GM21360 (cell line): ENCODE measurements around the gene SYT17.

ENCODE experiments used
- ATAC-seq: cut with Tn5 transposase; IDR thresholded peaks from one replicate; pipeline ENCODE4 v1.9.1; 2021; ENCODE audit warnings: mild to moderate bottlenecking, moderate library complexity; ENCODE audit not compliant: unreplicated experiment

SYT17 gene

DNA sequence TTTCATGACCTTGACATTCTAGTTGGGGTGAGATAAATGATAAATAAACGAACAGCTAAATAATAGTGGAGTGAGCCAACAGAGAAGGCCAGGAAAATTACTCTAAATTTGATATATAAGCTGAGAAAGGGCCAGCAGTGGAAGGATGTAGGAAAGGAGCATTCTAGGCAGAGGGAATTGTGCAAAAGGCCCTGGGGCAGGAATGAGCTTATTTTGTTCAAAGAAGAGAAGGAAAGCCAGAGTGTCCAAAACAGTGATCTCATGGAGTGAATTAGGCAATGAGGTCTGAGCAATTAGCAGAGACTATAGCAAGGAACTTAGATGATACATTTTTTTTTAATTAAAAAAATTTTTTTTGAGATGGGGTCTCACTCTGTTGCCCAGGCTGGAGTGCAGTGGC is 74.1 kb downstream of the SYT17 start:
- no peak for ATAC-seq

GRCh38 chr16:19242987-19243575 is 75.0 kb downstream of the SYT17 start:
- ATAC-seq = no peak

- ATAC-seq = no peak
These were observed 77.4 kb downstream of the SYT17 start for GRCh38 chr16:19245326-19245925.

DNA sequence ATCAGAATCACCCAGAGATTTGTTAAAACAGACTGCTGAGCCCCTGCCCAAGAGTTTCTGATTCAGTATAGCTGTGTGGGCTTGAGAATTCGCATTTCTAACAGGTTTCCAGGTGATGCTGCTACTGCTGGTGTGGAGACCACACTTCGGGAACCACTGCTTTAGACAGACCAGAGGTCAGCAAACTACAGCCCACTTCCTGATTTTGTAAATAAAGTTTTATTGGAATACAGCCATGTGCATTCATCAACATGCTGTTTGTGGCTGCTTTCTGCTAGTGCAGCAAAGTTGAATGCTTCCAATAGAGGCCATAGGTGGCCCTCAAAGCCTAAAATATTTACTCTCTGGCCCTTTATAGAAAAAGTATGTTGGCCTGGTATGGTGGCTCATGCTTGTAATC is 84.9 kb downstream of the SYT17 start:
- ATAC-seq = no peak

DNA sequence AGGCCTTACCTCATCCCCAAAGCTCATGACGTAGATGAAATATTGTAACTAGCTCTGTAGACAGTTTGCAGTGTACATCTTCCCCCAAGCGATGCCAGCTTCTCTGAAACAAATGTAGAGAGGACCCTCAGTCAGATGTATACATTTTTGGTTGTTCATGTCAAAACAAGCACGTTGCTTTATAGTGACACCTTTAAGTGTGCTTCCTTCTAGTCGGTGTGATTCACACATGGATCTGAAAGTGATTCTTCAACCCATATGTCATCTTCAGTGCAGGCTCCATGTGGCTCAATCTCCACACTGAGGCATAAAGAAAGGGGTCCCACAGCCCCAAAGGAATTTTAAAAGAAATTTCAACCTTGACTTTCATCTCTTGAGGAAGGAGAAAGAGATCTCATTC is 86.6 kb downstream of the SYT17 start:
- no peak for ATAC-seq

DNA sequence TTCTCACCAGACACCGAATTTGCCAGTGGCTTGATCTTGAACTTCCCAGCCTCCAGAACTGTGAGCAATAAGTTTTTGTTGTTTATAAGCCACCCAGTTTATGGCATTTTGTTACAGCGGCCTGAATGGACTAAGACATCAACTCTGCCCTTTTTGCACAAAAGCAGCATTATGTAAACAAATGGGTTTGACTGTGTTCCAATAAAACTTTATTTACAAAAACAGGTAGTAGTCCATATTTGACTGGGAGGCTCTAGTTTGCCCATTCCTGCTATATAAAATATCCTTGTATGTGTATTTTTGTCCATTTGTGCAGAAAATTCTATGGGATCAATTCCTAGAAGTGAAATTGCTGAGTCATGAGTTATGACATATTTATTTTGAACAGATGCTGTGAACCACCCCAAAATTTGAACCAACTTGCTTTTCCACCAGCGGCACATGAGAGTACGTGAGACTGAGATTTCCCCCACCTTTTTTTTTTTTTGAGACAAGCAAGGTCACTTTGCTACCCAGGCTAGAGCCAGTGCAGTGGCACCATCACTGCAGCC is 96.2 kb downstream of the SYT17 start:
- no peak for ATAC-seq

GRCh38 chr16:19265380-19265930 is 97.4 kb downstream of the SYT17 start:
- no peak for ATAC-seq

- ATAC-seq = no peak
These were observed 98.7 kb downstream of the SYT17 start for GRCh38 chr16:19266774-19267173.

- ATAC-seq = no peak
These were observed 101.1 kb downstream of the SYT17 start for GRCh38 chr16:19269098-19269497.

DNA sequence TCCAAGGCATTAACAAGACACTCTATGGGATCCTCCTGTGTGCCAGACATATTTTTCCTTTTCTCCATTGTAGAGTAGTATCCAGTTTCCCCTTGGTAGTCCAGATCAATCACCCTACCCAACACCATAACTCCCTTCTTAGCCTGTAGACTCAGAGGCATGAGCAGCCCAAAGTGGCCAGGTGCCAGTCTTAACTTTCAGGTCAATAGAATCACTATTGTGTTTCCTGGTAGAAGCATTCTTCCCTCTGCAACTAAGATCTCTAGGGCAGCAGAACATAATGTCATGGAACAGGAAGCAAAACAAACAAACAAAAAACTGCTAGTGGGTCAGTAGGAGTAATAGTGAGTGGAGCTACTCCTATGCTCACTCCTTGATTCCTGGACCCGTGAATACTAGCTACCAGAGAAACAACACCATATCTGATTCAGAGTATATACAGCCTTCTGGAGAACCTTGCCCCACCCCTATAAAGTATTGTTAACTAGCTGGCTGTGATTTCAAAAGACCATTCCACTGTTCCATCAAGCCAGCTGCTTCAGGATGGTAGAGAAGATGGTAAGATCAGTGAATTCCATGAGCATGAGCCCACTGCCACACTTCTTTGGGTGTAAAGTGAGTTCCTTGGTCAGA is 106.2 kb downstream of the SYT17 start:
- ATAC-seq = no peak

DNA sequence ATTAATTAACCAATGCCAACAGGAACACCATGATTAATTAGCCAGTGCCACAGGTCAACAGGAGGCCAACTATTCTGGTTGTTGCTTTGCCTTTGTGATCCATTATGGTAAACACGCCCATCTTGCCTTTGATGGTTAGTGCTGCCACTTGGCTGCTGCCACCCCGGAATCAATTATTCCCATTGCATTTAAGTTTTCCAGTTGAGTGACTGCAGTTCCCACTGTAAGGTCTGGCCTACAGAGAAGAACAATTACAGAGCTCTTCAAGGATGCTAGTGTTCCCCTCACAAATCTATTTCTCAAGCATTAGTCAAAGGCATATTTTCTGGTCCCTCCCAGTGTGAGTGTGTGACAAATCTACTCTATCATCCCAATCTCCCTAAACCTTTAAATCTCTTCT is 110.4 kb downstream of the SYT17 start:
- ATAC-seq = no peak

- no peak for ATAC-seq
These were observed 113.2 kb downstream of the SYT17 start for GRCh38 chr16:19281246-19281645.

GRCh38 chr16:19282101-19282500 is 114.1 kb downstream of the SYT17 start:
- no peak for ATAC-seq

GRCh38 chr16:19283637-19284036 is 115.6 kb downstream of the SYT17 start:
- no peak for ATAC-seq

DNA sequence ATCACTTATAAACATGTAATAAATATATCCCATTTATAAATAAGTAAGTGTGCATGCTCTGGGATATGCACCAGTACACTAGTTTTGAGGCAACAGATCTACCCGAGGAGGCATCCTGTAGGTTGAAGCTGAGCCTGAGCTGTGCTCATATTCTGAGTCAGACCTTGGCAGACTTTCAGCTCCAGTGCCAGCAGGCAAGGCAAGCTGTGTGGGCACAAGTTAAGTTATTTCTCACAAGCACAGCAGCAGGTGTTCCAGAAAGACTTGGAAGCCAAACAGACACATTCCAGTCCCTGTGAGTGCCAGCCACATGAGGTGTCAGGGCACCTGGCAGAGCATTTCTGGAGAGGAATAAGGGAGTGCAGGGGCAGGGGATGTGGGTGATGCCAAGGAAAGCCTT is 116.2 kb downstream of the SYT17 start:
- no peak for ATAC-seq

DNA sequence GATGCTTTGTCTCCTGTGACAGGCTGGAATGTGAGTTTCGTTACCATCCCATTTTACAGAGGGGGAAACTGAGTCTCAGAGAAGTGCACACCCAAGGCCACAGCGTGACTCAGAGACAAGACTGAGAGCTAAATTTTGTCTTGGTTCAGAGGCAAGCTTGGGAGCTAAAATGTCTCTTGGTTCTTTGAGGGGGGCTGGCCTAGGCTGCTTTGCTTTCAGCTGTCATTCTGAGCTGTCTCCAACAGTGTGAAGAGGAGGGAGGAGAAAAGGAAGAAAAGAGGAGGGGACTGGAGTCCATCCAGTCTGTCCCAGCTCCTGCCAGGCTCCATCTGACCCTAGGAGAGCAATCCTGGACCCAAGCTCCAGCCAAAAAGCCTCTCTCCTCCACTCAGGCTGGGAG is 117.4 kb downstream of the SYT17 start, which contains the start of gene CLEC19A:
TSS of gene CLEC19A (plus strand) at position 301 of the 400 bp plus-strand sequence. CDS start 121 bp downstream, outside the sequence.
- ATAC-seq = no peak

DNA sequence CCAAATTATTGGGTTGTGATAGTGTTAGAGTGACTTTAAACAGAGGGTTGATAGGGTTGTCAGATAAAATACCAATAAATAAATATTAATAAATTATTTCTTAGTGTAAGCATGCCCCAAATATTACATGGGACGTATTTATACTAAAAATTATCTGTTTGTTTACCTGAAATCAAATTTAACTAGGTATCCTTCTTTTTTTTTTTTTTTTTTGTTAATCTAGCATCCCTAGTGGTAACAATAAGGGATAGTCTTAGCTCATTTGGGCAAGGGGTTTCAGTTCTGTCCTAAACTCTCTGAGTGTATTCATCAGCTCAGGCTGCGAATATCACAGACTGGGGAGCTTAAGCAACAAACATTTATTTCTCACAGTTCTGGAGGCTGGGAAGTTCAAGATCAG is 118.8 kb downstream of the SYT17 start:
- no peak for ATAC-seq

- no peak for ATAC-seq
These were observed 119.2 kb downstream of the SYT17 start for GRCh38 chr16:19287241-19287640.

GRCh38 chr16:19288872-19289799 is 121.1 kb downstream of the SYT17 start:
- ATAC-seq = no peak

DNA sequence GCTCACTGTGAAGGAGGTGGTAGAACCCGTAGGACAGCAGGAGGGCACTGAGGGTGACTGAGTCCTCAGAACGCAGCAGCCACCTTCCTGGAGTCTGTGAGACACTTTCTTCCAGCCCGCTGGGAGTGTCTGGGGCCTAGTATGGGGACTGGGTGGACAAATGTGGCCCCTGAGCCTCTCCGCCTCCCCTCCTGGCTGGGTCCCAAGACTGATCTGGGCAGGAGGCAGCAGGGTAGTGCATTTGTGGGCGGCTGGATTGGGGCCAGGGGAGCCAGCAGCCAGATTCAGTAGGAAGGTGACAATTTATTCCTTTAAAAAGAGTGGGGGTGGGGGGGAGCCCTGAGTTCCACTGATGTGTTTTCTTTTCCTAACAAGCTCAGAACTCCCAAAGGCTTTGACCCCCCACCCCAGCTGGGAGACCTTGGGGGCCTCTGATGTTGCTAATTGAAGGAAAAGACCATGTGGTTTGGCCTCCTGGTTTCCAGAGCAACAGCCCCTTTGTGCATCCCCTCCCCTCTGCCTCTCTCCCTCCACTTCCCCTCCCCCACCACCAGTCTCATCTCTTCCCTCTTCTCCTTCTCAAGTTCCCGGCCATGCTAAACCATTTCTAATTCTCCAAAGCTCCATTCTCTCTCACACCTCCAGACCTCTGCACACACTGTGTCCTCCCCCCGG is 121.9 kb downstream of the SYT17 start:
- ATAC-seq = no peak
